ENCODE measurements around the gene LYPLAL1. TPM values are rescaled to one million over a fixed set of nuclear protein-coding genes. Genes with fewer than 3 reads are reported as not detected.

The LYPLAL1 gene
- total and polyA plus RNA-seq, 2 experiments from 2014 or later = 32.4 to 84.6 TPM

DNA sequence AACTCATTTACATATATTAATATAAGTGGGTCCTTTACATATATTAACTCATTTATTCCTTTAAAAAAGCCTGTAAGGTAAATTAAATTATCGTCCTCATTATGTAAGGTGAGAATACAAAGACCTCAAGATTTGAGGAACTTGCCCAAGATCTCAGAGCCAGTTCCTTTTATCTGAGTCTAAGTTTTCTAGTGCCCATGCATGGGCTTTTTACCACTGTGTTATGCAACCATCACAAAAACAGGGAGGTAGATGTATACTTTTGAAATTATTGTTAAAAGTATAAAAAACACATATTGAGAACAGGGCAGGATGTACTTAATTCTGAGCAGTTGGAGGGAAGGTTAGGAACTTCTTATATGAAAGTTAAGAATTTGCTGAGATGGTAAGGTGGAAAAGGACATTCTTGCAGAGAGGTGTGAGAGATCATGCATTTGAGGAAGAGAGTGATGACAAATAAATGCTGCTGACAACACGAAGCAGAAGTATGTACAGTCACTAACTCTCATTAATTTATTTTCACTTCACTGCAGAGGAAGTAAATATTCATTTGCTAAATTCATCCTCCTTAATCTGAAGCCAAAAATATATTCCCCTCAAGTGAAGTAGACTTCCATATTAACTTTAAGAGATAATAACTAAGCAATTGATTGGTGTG lies 28.9 kb upstream of the LYPLAL1 start:
- no peak overlapping the region for H3K4me3 ChIP-seq
- no peaks in the 10 kb centered on the region for H3K36me3 ChIP-seq
- DNase-seq (ENCODE audit: low read depth in 1 of 2, low spot score in 1 of 2) = no peak
- H3K27ac ChIP-seq = no peak overlapping the region
- TF ChIP-seq, protein P1, sequence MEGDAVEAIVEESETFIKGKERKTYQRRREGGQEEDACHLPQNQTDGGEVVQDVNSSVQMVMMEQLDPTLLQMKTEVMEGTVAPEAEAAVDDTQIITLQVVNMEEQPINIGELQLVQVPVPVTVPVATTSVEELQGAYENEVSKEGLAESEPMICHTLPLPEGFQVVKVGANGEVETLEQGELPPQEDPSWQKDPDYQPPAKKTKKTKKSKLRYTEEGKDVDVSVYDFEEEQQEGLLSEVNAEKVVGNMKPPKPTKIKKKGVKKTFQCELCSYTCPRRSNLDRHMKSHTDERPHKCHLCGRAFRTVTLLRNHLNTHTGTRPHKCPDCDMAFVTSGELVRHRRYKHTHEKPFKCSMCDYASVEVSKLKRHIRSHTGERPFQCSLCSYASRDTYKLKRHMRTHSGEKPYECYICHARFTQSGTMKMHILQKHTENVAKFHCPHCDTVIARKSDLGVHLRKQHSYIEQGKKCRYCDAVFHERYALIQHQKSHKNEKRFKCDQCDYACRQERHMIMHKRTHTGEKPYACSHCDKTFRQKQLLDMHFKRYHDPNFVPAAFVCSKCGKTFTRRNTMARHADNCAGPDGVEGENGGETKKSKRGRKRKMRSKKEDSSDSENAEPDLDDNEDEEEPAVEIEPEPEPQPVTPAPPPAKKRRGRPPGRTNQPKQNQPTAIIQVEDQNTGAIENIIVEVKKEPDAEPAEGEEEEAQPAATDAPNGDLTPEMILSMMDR (IDR thresholded peaks at IDR 0.05; ENCODE audit: low read depth, low read length) = no peak
- H3K27me3 ChIP-seq = no peaks in the 10 kb centered on the region
- no peaks in the 10 kb centered on the region for H3K4me1 ChIP-seq (ENCODE audit: low read depth)
- no peaks in the 10 kb centered on the region for H3K9me3 ChIP-seq (ENCODE audit: low read depth)

DNA sequence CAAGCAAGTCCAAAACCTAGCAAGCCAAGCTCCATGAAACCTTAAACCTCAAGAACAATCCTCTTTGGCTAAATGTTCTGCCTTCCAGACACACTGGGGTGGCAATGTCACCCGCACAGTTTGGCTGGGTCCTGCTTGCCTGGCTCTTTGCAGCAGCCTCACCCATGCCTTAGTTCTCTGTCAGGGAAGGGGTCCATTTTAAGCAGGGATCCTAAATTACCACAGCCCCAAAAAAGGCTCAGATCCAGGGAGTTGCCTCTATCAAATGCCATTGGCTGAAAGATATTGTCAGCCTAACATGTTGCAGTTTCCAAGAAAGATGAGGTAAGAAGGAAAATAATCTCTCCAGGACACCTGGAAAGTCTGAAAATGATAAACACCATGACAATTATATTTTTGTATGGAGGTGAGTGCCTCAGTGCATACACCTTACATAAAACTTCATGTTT lies 26.1 kb upstream of the LYPLAL1 start:
- peaks cover 8% of the 10 kb centered on the region for H3K4me1 ChIP-seq (ENCODE audit: low read depth)
- no peak for DNase-seq (ENCODE audit: low read depth in 1 of 2, low spot score in 1 of 2)
- TF ChIP-seq, protein P1 (IDR thresholded peaks at IDR 0.05; ENCODE audit: low read depth, low read length) = no peak
- H3K27ac ChIP-seq = no peak overlapping the region
- H3K36me3 ChIP-seq = no peaks in the 10 kb centered on the region
- no peaks in the 10 kb centered on the region for H3K27me3 ChIP-seq
- H3K9me3 ChIP-seq (ENCODE audit: low read depth) = no peaks in the 10 kb centered on the region
- no peak overlapping the region for H3K4me3 ChIP-seq

DNA sequence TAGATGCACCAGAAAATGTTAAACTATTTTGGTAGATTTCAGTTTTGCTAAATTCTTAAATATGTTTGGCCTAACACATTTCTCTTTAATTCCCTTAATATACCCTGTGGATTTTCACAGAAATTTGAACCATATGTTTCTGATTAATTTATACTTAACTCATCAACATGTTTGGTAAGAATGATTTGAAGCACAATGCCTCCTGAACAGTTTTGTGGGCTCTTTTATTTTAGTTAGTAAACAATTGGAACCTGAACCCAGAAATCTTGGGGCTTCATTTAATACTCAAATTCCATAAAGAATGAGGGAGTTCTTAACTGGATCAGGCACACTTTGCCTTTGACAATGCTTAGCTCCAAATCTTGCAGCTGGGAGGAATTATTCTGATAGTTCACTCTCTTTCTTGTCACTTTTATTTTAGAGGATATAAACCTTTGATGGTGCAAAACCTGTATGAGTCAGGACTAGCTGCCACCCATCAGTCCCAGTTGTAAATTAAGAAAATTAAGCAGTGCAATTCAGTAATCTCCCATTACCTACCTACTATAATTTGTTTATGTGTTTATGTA lies 24.6 kb upstream of the LYPLAL1 start:
- Histone ChIP-seq H3K27ac (no peak overlapping the region), H3K4me1 (ENCODE audit: low read depth) (peaks cover 20% of the 10 kb centered on the region), H3K27me3 (no peaks in the 10 kb centered on the region), H3K36me3 (no peaks in the 10 kb centered on the region), H3K9me3 (ENCODE audit: low read depth) (no peaks in the 10 kb centered on the region), H3K4me3 (no peak overlapping the region)
- TF ChIP-seq, protein P1 (IDR thresholded peaks at IDR 0.05; ENCODE audit: low read depth, low read length) = no peak
- no peak for DNase-seq (ENCODE audit: low read depth in 1 of 2, low spot score in 1 of 2)

DNA sequence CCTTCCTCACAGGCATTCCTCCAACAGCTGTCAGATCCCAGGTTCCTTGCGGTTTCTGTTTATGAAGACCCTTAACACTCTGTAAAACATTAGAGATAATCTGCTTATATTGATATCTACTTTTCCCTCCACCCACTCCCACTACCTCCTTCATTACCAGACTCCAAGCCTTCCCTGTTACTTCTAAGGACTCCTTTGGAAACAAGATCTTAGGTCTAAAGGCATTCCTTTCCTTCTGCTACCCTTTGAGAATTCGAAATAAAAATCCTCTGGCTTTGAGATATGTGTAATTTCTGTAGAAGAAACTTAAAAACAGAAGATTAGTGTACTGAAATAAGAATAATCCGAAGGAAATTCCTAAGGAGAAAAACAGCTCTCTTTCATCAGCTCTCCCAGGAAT lies 23.7 kb upstream of the LYPLAL1 start:
- H3K36me3 ChIP-seq = no peaks in the 10 kb centered on the region
- H3K9me3 ChIP-seq (ENCODE audit: low read depth) = no peaks in the 10 kb centered on the region
- peaks cover 20% of the 10 kb centered on the region for H3K4me1 ChIP-seq (ENCODE audit: low read depth)
- no peak overlapping the region for H3K4me3 ChIP-seq
- no peaks in the 10 kb centered on the region for H3K27me3 ChIP-seq
- no peak for DNase-seq (ENCODE audit: low read depth in 1 of 2, low spot score in 1 of 2)
- TF ChIP-seq, protein P1 (IDR thresholded peaks at IDR 0.05; ENCODE audit: low read depth, low read length) = no peak
- no peak overlapping the region for H3K27ac ChIP-seq

DNA sequence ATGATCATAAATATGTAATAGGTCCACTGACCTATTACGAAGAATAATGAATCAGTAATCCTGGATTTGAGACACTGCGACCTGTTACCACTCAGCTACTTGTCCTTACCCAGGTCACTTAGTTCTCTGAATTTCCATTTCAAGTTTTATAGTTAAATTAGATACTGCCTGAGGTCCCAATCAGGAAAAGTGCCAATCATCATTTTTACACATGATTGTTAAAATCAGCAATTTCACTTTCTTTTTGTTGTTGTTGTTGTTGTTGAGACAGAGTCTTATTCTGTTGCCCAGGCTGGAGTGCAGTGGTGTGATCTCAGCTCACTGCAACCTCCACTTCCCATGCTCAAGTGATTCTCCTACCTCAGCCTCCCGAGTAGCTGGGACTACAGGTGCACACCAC lies 22.8 kb upstream of the LYPLAL1 start:
- Histone ChIP-seq H3K27ac (no peak overlapping the region), H3K27me3 (no peaks in the 10 kb centered on the region), H3K4me1 (ENCODE audit: low read depth) (peaks cover 20% of the 10 kb centered on the region), H3K36me3 (no peaks in the 10 kb centered on the region), H3K4me3 (no peak overlapping the region), H3K9me3 (ENCODE audit: low read depth) (no peaks in the 10 kb centered on the region)
- TF ChIP-seq, protein P1 (IDR thresholded peaks at IDR 0.05; ENCODE audit: low read depth, low read length) = no peak
- DNase-seq (ENCODE audit: low read depth in 1 of 2, low spot score in 1 of 2) = no peak
